Posterior vena cava (tissue), 2 donors: Measurements from ENCODE around the gene PDE5A. TPM values are rescaled to one million over a fixed set of nuclear protein-coding genes. Genes with fewer than 3 reads are reported as not detected.

ENCODE experiments used
- DNase-seq: peaks from one replicate; pipeline ENCODE4 v3.0.0-alpha.2; 2020; ENCODE audit warnings: low spot score
- intact Hi-C, 2 donors: fragments of 100-400 bp; cut with DNase I; formaldehyde crosslinking; loops; one replicate each; pipeline versions ENCODE4 v1.14.1 to v1.14.2; 2022 to 2023
- total RNA-seq, 2 donors: library from RNA; stranded (reverse); fragmentation: NEBNext Ultra II Directional; extraction: Animal tissue kit (Norgen Biotek cat#: 25700); gene quantifications; one replicate each; pipeline ENCODE4 v1.2.1, GENCODE V29; 2021
- donor health status: DM: yes; HTN: yes; CAD: no.
- donor health status: DM: yes; HTN: yes; CAD: no.

Gene PDE5A
- total RNA-seq, 2 donors from 2014 or later = 80.4 to 87.1 TPM

DNA sequence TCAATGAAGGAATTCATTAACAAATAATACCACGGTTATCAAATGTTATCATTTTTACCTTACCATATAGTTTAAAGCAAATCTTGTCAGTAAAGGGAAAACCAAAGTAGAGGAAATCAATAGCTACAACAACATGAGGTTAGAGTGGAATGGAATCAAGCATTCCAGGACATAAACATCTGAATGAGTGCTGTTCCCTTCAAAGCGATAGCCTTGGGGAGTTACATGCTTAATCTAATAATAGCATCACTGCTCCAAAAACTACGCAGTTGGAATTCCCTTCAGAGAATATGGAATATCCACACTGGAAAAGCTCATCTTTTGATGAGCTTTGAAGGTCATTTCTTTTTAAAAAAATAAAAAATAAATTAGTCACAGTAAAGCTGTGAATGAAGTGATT, 31.2 kb downstream of the PDE5A start:
- DNase-seq = no peak
- intact Hi-C loops = no loop called here

DNA sequence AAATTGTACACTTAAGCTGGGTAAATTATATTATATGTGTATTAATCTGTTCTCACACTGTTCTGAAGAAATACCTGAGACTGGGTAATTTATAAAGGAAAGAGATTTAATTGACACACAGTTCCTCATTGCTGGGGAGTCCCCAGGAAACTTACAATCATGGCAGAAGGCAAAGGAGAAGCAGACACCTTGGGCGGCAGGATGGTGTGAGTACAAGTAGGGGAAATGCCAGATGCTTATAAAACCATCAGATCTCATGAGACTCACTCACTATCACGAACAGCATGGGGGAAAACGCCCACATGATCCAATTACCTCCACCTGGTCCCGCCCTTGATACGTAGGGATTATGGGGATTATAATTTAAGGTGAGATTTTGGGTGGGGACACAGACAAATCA, 34.9 kb downstream of the PDE5A start:
- no peak for DNase-seq
- intact Hi-C loops = no loop called here

DNA sequence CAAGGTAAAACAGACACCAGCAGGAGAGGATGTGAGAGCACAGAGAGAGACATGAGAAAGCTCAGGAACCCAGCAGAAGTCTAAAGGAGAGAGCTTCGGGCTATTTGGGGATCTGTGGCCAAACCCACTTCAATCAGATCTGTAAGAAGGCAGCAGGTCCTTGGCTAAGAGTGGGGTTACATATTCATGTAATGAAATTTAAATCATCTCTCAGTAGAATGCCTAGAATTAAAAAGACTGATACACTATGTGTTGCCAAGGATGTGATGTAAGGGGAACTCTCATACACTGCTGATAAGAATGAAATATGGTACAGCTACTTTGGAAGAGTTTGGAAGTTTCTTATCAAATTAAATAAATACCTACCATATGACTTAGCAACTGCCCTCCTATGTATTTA, 35.8 kb downstream of the PDE5A start:
- intact Hi-C loops = no loop called here
- no peak for DNase-seq

DNA sequence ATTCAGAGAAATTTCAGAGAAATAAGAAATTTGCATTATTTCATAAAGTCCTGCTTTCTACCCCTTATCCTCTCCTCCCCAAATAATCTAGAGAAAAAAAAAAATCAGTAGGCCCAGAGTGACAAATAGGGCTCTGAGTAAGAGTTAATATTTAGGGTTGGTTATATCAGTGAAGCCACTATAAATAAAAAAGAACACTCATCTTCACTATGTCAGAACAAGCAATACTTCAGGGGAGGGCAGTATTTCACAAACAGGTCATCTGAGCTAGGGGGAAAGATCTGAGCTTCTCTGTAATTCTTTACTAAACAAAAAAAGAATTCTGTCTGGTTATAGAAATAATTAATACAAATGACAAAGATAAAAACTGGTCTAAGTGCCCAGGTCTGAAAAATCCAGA, 39.4 kb downstream of the PDE5A start:
- intact Hi-C loops = no loop called here
- DNase-seq = no peak

DNA sequence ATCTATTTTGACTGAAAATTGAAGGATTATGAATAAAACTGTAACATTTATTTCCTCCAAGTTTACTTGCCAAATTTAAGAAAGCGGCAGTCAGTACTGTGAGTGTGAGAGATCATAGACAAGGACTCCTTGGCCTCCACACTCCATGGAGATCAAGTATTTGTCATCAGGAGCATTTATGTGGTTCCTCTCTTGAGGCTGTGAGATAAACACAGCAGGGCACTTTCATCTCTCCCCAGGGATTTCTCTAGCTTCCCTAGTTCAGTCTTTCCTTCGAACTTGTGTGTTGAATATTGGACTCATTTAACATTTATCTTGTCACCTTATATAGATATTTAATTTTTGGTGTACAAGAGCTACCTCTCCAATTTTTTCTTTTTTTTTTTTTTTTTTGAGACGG, 40.8 kb downstream of the PDE5A start:
- no peak for DNase-seq
- intact Hi-C loops = no loop called here

DNA sequence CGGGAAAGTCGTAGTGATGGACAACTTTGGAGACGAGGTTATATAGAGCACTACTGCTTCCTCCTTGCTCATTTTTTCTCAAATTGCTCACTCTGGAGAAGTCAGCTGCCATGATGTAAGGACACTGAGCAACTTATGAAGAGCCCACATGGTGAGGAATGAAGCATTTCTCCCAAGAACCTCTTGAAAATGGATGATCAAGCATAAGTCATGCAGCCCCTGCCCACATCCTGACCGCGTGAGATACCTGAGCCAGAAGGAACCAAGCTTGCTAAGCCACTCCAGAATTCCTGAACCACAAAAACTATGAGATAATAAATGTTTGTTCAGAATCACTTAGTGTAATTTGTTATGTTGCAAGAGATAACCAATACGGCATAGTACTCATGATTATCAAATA, 42.8 kb downstream of the PDE5A start:
- intact Hi-C loops = no loop called here
- no peak for DNase-seq

DNA sequence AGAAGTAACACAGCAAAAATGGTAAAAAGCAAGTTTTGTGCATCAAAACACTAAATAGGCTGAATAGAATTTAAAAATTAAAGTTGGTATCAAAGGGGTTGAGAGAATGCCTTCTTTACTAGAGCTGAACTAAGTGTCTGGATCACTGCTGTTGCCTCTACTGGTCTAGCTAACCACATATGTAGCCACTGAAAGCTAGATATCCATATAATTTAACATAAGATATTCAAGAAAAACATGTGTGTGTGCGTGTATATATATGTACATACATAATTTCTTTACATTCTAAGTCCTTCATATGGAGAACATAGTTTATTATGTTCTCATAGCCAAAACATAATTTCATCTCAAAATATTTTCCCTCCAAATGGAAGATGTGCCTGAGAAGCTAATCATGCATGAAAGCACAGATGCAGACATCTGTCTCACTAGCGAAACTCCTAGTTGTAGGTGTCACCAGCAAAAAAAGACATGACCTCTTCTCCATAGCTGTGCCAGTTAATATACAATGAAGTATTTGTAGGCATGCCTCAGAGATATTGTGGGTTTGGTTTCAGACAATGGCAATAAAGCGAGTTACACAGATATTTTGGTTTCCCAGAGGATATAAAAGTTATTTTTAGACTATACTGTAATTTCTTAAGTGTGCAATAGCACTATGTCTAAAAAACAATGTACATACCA, 47.3 kb downstream of the PDE5A start:
- intact Hi-C loops = no loop called here

DNA sequence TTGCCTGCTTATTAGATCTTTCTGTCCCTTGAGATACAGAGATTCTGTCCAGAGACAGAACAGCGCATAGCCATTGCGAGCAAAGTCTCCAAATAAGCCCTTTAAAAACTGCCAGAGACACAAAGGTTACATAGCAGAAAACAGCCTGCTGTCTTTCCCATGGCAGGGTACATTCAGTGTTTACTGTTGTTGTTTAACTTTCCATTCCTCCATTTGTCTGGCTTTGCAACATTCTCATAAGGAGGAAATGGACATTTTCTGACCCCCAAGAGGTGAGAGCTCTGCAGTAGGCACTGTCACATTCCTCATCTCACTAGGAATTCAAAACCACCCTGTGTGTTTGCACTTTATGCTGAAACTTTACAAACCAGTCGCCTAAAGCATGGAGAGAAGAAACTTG, 48.3 kb downstream of the PDE5A start:
- intact Hi-C loops = loop anchor here in 1 of 2 donors (1.0 kb wide), 1 partner anchor 45 kb away; no protein-coding TSS in a partner anchor
- DNase-seq = no peak

More for the DNA sequence above, 47.3 kb downstream of the PDE5A start:
- no peak for DNase-seq

DNA sequence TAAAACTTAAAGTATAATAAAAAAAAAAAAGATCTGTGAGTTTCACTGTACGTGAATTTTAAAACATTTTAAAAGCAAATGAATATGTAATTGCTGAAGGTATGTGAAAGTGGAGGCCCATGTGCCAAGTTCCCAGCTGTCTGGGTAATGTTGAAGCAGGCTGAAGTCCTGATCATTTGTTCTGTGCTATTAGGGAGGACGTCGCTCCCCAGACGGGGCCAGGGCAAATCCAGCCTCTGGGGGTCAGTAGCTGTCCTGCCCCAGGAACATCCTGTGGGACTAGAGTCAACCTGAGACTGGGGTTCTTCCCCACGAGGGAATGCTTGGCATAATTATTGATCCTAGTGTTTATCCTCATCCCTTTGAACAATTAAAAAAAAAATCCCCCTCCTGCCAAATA, 48.8 kb downstream of the PDE5A start:
- no peak for DNase-seq
- intact Hi-C loops = loop anchor here in 1 of 2 donors (1.0 kb wide), 1 partner anchor 45 kb away; no protein-coding TSS in a partner anchor

DNA sequence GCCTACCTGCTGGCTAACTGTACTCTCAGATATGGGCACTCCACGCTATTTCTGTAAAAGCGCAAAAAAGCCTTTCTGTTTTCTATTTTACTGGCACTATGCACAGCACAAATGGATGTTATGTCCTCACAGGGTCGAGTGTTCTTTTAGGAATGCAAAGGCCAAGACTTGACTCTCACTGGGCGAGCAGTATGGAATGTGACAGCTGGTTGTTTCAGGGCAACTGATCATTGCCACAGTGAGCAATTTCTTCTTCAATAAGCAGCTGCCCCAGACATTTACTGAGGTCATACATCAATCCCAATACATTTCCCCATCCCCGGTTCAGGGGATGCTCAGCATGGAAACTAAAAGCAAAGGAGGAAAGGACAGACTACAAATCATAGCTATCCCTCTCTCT, 58.2 kb downstream of the PDE5A start:
- no peak for DNase-seq
- intact Hi-C loops = no loop called here

DNA sequence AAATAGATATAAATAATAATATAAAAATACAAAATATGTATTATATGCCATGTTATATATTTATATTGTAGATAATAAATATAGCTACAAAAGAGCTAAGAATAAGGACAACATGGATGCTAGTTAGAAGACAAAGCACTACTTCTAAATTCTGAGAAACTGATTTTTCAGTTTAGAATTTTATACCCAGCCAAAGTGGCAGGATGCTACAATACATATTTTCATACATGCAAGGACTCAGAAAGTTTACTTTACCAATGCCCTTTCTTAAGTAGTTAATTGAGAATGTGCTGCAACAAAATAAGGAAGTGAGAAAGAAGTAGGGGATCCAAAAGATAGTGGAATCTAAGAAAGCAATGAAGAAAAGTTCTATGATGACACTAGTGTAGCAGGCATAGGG, 64.5 kb downstream of the PDE5A start:
- DNase-seq = no peak
- intact Hi-C loops = loop anchor here (10.0 kb wide), 2 partner anchors 61 to 491 kb away; partner anchors contain the start of gene PDE5A (in 1 of the 2)

DNA sequence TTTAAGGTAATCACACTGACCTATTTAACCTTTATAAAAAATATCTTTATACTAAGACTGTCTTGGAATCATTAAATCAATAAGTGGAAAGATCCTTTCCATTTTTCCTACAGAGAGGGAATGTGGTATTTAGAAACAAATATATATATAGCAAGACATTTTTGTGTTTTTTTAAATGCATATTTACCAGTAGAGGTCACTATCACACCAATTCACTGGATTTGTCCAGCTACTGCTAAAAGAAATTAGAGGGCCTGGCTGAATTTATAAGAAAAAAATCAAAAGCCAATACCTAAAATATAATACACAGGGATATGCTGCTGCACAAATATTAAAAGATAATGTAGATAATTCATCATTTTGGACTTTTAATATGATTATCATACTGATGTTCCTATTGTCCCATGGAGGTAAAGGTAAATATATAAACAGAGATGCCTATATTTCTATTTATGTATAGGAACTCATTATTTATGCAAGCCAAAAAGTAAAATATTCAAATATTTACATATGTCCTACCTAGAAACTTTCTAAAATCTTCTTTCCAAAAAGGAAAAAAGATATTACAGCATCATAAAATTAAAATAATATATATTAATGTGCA, 69.5 kb downstream of the PDE5A start:
- intact Hi-C loops = loop anchor here in 1 of 2 donors (5.0 kb wide), 1 partner anchor 68 kb away; the partner anchor contains the start of gene PDE5A
- no peak for DNase-seq

DNA sequence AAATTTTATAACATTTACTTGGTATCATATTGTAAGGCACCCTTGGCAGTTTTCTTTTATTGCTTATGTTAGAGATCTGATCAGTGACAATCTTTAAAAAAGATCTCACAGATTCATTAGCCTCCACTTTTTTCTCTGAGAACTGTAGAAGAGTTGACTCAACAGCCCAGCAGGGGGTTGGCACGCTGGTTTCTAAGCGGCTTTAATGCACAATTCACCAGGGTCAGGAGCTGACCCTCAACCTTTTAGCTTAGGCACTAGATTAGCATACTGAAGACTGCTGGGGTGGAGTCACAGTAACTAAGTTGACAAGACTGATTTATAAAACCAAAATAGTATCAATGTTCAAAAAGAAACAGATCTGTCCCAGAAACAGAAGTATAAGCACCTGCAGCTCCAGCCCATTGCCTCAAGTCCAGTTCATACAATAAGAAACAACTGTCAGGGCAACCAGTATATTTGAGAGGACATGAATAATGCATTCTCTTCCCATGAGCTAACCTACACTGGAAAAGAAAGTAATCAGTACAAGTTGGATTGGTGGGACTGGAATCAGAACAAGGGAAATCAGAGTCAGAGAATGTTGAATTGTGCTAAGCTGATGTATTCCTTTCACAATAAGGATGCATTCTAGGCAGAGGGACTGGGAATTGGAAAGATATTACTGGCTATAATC, 77.6 kb downstream of the PDE5A start:
- intact Hi-C loops = no loop called here
- DNase-seq = no peak

DNA sequence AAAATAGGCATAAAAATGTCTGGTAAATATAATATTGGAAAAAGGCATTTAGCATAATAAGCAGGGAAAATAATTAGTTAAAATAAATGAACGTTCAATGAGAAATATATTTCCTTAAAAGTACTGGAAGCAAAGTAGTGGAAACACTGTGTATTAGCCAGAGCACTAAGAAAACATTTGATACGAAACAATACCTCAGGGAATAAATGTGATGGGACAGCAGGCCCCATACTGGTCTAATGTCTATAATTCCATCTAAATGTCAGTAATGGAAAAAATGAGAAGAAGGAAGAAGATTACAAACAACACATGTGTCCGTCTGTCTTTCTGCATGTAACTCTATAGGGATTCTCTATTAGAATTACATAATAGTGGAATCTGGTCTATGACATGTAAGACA, 79.0 kb downstream of the PDE5A start:
- intact Hi-C loops = loop anchor here in 1 of 2 donors (10.0 kb wide), 1 partner anchor 505 kb away; no protein-coding TSS in a partner anchor
- DNase-seq = no peak

DNA sequence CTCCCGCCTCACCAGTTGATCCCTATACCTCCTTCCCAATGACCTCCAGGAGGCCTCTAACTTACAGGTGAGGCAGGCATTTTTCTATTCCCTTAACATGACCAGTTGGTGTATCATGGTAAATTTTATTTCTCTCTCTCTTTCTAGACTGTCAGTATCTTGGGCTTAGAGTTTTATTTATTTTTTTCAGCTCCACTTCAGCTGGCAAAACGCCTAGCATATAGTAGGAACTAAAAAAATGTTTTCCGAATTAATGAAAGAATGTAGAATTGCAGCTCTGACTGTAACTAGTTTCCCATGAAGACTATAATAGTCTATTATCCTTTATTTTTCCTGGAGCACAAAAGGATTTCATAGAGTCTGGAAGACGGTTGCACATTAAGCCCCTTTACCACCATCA, 84.8 kb downstream of the PDE5A start:
- intact Hi-C loops = loop anchor here in 1 of 2 donors (10.0 kb wide), 1 partner anchor 511 kb away; no protein-coding TSS in a partner anchor
- no peak for DNase-seq

DNA sequence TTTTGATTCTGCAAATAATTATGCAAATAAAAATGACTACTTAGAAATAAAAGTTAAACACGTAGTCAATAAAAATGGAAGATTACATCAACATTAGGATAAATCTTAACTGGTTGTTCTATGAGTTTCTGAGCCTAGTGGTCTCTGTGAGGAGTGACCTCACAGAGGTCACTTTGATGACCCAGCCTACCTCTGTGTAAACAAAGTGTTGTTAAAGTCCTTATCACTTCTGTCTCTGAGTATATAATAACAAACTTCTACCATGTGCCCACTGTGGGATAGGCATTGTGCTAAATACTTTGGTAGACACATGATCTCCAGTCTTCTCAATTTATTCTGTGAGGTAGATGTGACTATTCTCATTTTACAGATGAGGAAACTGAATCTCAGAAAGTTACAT, 85.4 kb downstream of the PDE5A start:
- intact Hi-C loops = loop anchor here in 1 of 2 donors (10.0 kb wide), 1 partner anchor 512 kb away; no protein-coding TSS in a partner anchor
- DNase-seq = no peak

DNA sequence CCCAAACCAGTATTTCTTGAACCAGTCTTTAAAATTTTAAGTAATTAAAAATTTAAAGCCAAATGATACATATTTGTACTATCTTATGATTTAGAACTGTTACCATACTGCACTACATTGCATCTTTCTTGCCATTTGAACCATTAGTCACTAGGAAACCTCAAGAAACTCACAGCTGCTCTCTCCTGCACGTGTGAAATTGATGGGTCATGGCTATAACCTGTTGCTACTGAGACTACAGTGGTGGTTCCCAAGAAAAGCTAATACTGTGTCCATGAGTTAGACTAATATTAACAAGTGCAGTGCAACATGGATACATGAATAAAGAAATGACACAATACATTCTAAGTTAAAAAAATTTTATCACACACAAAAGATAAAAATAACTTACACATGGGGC, 88.4 kb downstream of the PDE5A start:
- DNase-seq = no peak
- intact Hi-C loops = loop anchor here in 1 of 2 donors (10.0 kb wide), 1 partner anchor 515 kb away; no protein-coding TSS in a partner anchor

DNA sequence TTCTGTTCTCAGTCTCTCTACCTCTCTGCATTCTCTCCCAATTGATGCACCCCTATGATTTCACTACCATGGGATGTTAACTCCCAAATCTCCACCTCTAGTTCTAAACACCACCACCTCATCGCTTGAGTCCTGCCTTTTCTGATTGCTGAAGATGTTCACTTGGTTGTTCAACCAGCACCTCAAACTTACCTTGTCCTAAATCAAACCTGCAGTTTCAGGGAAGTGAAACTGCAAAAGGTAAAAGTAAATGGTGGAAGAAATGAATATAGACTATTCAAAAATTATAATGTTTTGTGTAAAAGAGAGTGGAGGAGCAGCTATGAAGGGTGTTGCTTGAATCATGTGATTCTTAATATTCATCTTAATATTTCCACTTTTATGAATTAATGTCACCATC, 91.0 kb downstream of the PDE5A start:
- DNase-seq = no peak
- intact Hi-C loops = no loop called here

DNA sequence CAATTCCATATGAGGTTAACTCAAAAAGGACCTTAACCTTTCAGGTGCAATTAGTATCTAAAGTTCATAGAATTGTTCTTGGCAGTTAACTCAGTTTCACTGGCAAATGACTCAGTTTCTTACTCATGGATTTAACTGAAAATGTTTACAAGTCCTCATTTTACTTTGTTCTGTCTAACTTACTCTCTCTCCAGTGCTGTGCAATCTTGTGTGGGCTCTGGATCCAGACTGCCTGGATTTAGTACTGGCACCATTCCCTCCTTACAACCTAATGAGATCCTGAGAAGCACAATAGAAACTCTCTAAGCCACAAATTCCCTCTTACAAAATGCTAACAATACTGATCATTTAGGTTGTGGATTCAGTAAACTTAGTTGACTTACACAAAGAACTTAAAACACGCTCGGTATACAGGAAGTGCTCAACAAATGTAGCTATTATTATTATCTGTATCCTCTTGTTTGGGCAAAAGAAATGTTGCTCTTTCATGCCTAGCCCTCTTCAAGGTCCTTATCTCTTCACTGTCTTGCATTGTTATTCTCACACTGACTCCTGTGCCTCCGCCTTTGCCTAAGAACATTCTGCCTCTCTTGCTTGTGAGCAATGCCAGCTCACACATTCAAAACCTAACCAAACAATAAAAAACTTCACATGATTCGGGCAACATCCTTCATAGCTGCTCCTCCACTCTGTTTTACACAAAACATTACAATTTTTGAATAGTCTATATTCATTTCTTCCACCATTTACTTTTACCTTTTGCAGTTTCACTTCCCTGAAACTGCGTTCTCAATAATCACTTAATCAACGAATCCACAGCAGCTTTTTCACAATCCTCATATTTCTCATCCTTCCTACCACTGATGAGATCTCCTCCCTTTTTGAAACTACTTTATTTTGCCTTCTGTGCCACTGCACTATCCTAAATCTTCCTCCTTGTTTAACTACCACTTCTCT, 91.8 kb downstream of the PDE5A start:
- no peak for DNase-seq
- intact Hi-C loops = no loop called here
